GM21737 (cell line): ENCODE measurements around the gene ELFN1.

Experiments
- ATAC-seq: cut with Tn5 transposase; IDR thresholded peaks from one replicate; pipeline ENCODE4 v1.9.1; 2021; ENCODE audit warnings: mild to moderate bottlenecking, moderate library complexity; ENCODE audit not compliant: unreplicated experiment

The ELFN1 gene

GRCh38 chr7:1675036-1675671 is 5.1 kb downstream of the ELFN1 start:
- no peak for ATAC-seq

GRCh38 chr7:1675673-1676549 is 5.8 kb downstream of the ELFN1 start:
- ATAC-seq, result no peak

GRCh38 chr7:1676550-1677078 is 6.5 kb downstream of the ELFN1 start:
- ATAC-seq, result no peak

GRCh38 chr7:1677206-1678080 is 7.4 kb downstream of the ELFN1 start:
- no peak for ATAC-seq

GRCh38 chr7:1678081-1678543 is 8.0 kb downstream of the ELFN1 start:
- ATAC-seq, result no peak

GRCh38 chr7:1678571-1679325 is 8.7 kb downstream of the ELFN1 start:
- no peak for ATAC-seq

- no peak for ATAC-seq
Observed at GRCh38 chr7:1679326-1679965, 9.4 kb downstream of the ELFN1 start.

- no peak for ATAC-seq
Observed at GRCh38 chr7:1679966-1680730, 10.1 kb downstream of the ELFN1 start.

- no peak for ATAC-seq
Observed at GRCh38 chr7:1681581-1681980, 11.5 kb downstream of the ELFN1 start.

GRCh38 chr7:1685000-1685624 is 15.0 kb downstream of the ELFN1 start:
- ATAC-seq, result no peak

GRCh38 chr7:1688542-1688941 is 18.5 kb downstream of the ELFN1 start:
- no peak for ATAC-seq

GRCh38 chr7:1689311-1689710 is 19.2 kb downstream of the ELFN1 start:
- ATAC-seq, result no peak

GRCh38 chr7:1690359-1690958 is 20.4 kb downstream of the ELFN1 start:
- ATAC-seq, result no peak

GRCh38 chr7:1691096-1691495 is 21.0 kb downstream of the ELFN1 start:
- ATAC-seq, result no peak

- ATAC-seq, result no peak
Observed at GRCh38 chr7:1691601-1692514, 21.8 kb downstream of the ELFN1 start.

GRCh38 chr7:1692515-1693418 is 22.7 kb downstream of the ELFN1 start:
- no peak for ATAC-seq
